ENCODE results near the gene ARL6IP4.

GRCh38 chr12:122975790-122976647, 4.5 kb upstream of the ARL6IP4 start:
- TF ChIP-seq, protein P1, sequence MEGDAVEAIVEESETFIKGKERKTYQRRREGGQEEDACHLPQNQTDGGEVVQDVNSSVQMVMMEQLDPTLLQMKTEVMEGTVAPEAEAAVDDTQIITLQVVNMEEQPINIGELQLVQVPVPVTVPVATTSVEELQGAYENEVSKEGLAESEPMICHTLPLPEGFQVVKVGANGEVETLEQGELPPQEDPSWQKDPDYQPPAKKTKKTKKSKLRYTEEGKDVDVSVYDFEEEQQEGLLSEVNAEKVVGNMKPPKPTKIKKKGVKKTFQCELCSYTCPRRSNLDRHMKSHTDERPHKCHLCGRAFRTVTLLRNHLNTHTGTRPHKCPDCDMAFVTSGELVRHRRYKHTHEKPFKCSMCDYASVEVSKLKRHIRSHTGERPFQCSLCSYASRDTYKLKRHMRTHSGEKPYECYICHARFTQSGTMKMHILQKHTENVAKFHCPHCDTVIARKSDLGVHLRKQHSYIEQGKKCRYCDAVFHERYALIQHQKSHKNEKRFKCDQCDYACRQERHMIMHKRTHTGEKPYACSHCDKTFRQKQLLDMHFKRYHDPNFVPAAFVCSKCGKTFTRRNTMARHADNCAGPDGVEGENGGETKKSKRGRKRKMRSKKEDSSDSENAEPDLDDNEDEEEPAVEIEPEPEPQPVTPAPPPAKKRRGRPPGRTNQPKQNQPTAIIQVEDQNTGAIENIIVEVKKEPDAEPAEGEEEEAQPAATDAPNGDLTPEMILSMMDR (IDR thresholded peaks at IDR 0.05) = no peak
- TF ChIP-seq RAD21 (conservative IDR thresholded peaks at IDR 0.05 in 1 of 2, IDR thresholded peaks at IDR 0.05 in 1 of 2) (no peak), MAZ (IDR thresholded peaks at IDR 0.05; ENCODE audit: borderline replicate concordance, low read depth, low read length) (no peak), CEBPB (IDR thresholded peaks at IDR 0.05) (no peak), ZFP36 (IDR thresholded peaks at IDR 0.05; ENCODE audit: borderline replicate concordance, partially characterized antibody) (no peak), EP300 (IDR thresholded peaks at IDR 0.05) (no peak), HDAC2 (IDR thresholded peaks at IDR 0.05) (no peak), POLR2A (IDR thresholded peaks at IDR 0.05; ENCODE audit: low read length) (no peak), MAFK (IDR thresholded peaks at IDR 0.05; ENCODE audit: partially characterized antibody) (peak; percentile 47), PHF8 (IDR thresholded peaks at IDR 0.05; ENCODE audit: borderline replicate concordance, low read depth) (no peak), ELK1 (IDR thresholded peaks at IDR 0.05; ENCODE audit: low read depth, low read length) (no peak), CHD2 (IDR thresholded peaks at IDR 0.05; ENCODE audit: low read length, partially characterized antibody) (no peak), EHMT2 (IDR thresholded peaks at IDR 0.05; ENCODE audit: low read depth) (no peak), SMC3 (IDR thresholded peaks at IDR 0.05) (no peak)

All from A549 (cell line).